Measurements from ENCODE around the gene RAB21. TPM values are rescaled to one million over a fixed set of nuclear protein-coding genes. Genes with fewer than 3 reads are reported as not detected.
"Not testable (repeated sequence)": the region's sequence is repeated elsewhere in the genome, so short reads cannot be mapped to it uniquely, and the experiment has no call there.

RAB21 gene
- total RNA-seq, 1 donor from 2014 or later: 31.4 TPM

GRCh38 chr12:71804505-71804904 lies 49.8 kb downstream of the RAB21 start:
- TF ChIP-seq CTCF (IDR thresholded peaks at IDR 0.05): no peak
- no peak for TF ChIP-seq EZH2 (IDR thresholded peaks at IDR 0.05)
- TF ChIP-seq EZH2phosphoT487 (IDR thresholded peaks at IDR 0.05): no peak
- Histone ChIP-seq H3K4me3 (no peak overlapping the region), H3K9ac (no peak overlapping the region), H3K27me3 (peaks cover 11% of the 10 kb centered on the region), H3F3A (ENCODE audit: low read depth) (no peaks in the 10 kb centered on the region), H3K27ac (no peak overlapping the region), H3K36me3 (no peaks in the 10 kb centered on the region), H4K20me1 (ENCODE audit: low read depth) (no peaks in the 10 kb centered on the region), H3K4me2 (no peak overlapping the region), H2AFZ (replicated peaks) (peak overlapping the region; percentile 45), H3K4me1 (no peaks in the 10 kb centered on the region), H3K79me2 (ENCODE audit: low read depth) (no peaks in the 10 kb centered on the region), H3K9me3 (ENCODE audit: low read depth) (no peaks in the 10 kb centered on the region)
- H3K4me1 Mint-ChIP-seq: no peaks in the 10 kb centered on the region
- no peak overlapping the region for H3K27ac Mint-ChIP-seq
- no peaks in the 10 kb centered on the region for H3K27me3 Mint-ChIP-seq (ENCODE audit: insufficient read depth, low read depth)
- peak; percentile 50 for DNase-seq (ENCODE audit: low spot score)
- H3K4me3 Mint-ChIP-seq: no peak overlapping the region
- H3K9me3 Mint-ChIP-seq: no peaks in the 10 kb centered on the region
- no peaks in the 10 kb centered on the region for H3K36me3 Mint-ChIP-seq

GRCh38 chr12:71810921-71811320 lies 56.3 kb downstream of the RAB21 start:
- no peak overlapping the region for H3K27ac ChIP-seq
- H4K20me1 ChIP-seq (ENCODE audit: low read depth): no peaks in the 10 kb centered on the region
- no peaks in the 10 kb centered on the region for H3K4me1 ChIP-seq
- H3K4me3 Mint-ChIP-seq: no peak overlapping the region
- peaks cover 16% of the 10 kb centered on the region for H3K27me3 ChIP-seq
- H3K9me3 ChIP-seq (ENCODE audit: low read depth): no peaks in the 10 kb centered on the region
- no peaks in the 10 kb centered on the region for H3K27me3 Mint-ChIP-seq (ENCODE audit: insufficient read depth, low read depth)
- H3K36me3 Mint-ChIP-seq: no peaks in the 10 kb centered on the region
- no peaks in the 10 kb centered on the region for H3F3A ChIP-seq (ENCODE audit: low read depth)
- H2AFZ ChIP-seq (replicated peaks): no peak overlapping the region
- no peaks in the 10 kb centered on the region for H3K9me3 Mint-ChIP-seq
- no peak overlapping the region for H3K27ac Mint-ChIP-seq
- H3K36me3 ChIP-seq: no peaks in the 10 kb centered on the region
- no peak for DNase-seq (ENCODE audit: low spot score)
- no peak overlapping the region for H3K9ac ChIP-seq
- no peaks in the 10 kb centered on the region for H3K79me2 ChIP-seq (ENCODE audit: low read depth)
- no peak overlapping the region for H3K4me2 ChIP-seq
- H3K4me3 ChIP-seq: no peak overlapping the region
- TF ChIP-seq EZH2 (IDR thresholded peaks at IDR 0.05): no peak
- no peak for TF ChIP-seq CTCF (IDR thresholded peaks at IDR 0.05)
- no peak for TF ChIP-seq EZH2phosphoT487 (IDR thresholded peaks at IDR 0.05)
- no peaks in the 10 kb centered on the region for H3K4me1 Mint-ChIP-seq

- H3K9me3 Mint-ChIP-seq, H3K9ac ChIP-seq: not testable (repeated sequence)
Measured at GRCh38 chr12:71815242-71815641, 60.6 kb downstream of the RAB21 start.

GRCh38 chr12:71822088-71822487 lies 67.4 kb downstream of the RAB21 start:
- H3K4me3 Mint-ChIP-seq; H3K9ac ChIP-seq; DNase-seq (ENCODE audit: low spot score); H3K9me3 ChIP-seq (ENCODE audit: low read depth); H4K20me1 ChIP-seq (ENCODE audit: low read depth); H3K27me3 ChIP-seq; H3K79me2 ChIP-seq (ENCODE audit: low read depth); H3K27ac Mint-ChIP-seq; H3K27ac ChIP-seq; H3K27me3 Mint-ChIP-seq (ENCODE audit: insufficient read depth, low read depth); H3K36me3 Mint-ChIP-seq; H3K4me1 ChIP-seq; H3K36me3 ChIP-seq; H3F3A ChIP-seq (ENCODE audit: low read depth); H2AFZ ChIP-seq (replicated peaks); H3K9me3 Mint-ChIP-seq; H3K4me3 ChIP-seq; H3K4me2 ChIP-seq; H3K4me1 Mint-ChIP-seq: not testable (repeated sequence)

More at GRCh38 chr12:71815242-71815641, 60.6 kb downstream of the RAB21 start:
- not testable (repeated sequence) for H3F3A ChIP-seq (ENCODE audit: low read depth); DNase-seq (ENCODE audit: low spot score); H3K4me2 ChIP-seq; H3K4me1 Mint-ChIP-seq; H2AFZ ChIP-seq (replicated peaks); H4K20me1 ChIP-seq (ENCODE audit: low read depth); H3K27ac Mint-ChIP-seq; H3K36me3 ChIP-seq; H3K27ac ChIP-seq; H3K9me3 ChIP-seq (ENCODE audit: low read depth); H3K27me3 Mint-ChIP-seq (ENCODE audit: insufficient read depth, low read depth); H3K27me3 ChIP-seq; H3K4me1 ChIP-seq; H3K79me2 ChIP-seq (ENCODE audit: low read depth); H3K4me3 ChIP-seq; H3K36me3 Mint-ChIP-seq; H3K4me3 Mint-ChIP-seq

Data from neural progenitor cell (in vitro differentiated cells).